Spinal cord (tissue), 10 donors: ENCODE results near the gene IDE. TPM values are rescaled to one million over a fixed set of nuclear protein-coding genes. Genes with fewer than 3 reads are reported as not detected.

Experiments
- DNase-seq, 6 donors: peaks; one replicate each; pipeline versions ENCODE4 v3.0.0 to v3.0.0-alpha.2; 2013 to 2015; ENCODE audit warnings: low spot score in 6 of 6, low read depth in 4 of 6
- H3K27ac ChIP-seq: one replicate; pipeline ENCODE4 v1.5.1; 2013; ENCODE audit warnings: low read depth, low read length, control low read depth
- H3K27me3 ChIP-seq: one replicate; pipeline ENCODE4 v1.6.1; 2013; ENCODE audit warnings: low read length; ENCODE audit not compliant: control insufficient read depth, insufficient read depth
- H3K36me3 ChIP-seq: one replicate; pipeline ENCODE4 v1.6.1; 2013; ENCODE audit warnings: low read length; ENCODE audit not compliant: control insufficient read depth, insufficient read depth
- H3K4me1 ChIP-seq: one replicate; pipeline ENCODE4 v1.6.1; 2013; ENCODE audit warnings: low read length; ENCODE audit not compliant: control insufficient read depth, insufficient read depth
- H3K4me3 ChIP-seq: one replicate; pipeline ENCODE4 v1.5.1; 2013; ENCODE audit warnings: low read depth, low read length, control low read depth
- H3K9me3 ChIP-seq: one replicate; pipeline ENCODE4 v1.6.1; 2013; ENCODE audit warnings: low read length; ENCODE audit not compliant: control insufficient read depth, insufficient read depth
- WGBS: methylation state at CpG from one replicate; pipeline ENCODE4 v1.1.5; 2013; ENCODE audit warnings: missing lambda C conversion rate; ENCODE audit not compliant: insufficient coverage; 5-methylcytosine and 5-hydroxymethylcytosine counted together
- polyA plus RNA-seq, 2 donors: library from polyadenylated mRNA; unstranded; fragments of 120-200 nt; gene quantifications; one replicate each; pipeline ENCODE4 v1.2.1, GENCODE V29; 2013; ENCODE audit not compliant: insufficient read length in 2 of 2
- total RNA-seq, 2 donors: library from RNA; depleted of rRNA in 1 of 2; stranded (reverse); fragments of 120-200 nt in 1 of 2; fragments of >200 nt in 1 of 2; gene quantifications; one replicate each; pipeline versions ENCODE4 v1.2.3 to v1.2.4, GENCODE V29; 2013 to 2014
- donor health status: healthy.

The IDE gene
- total and polyA plus RNA-seq, 4 donors = 16.0 to 30.1 (median 21.3) TPM

DNA sequence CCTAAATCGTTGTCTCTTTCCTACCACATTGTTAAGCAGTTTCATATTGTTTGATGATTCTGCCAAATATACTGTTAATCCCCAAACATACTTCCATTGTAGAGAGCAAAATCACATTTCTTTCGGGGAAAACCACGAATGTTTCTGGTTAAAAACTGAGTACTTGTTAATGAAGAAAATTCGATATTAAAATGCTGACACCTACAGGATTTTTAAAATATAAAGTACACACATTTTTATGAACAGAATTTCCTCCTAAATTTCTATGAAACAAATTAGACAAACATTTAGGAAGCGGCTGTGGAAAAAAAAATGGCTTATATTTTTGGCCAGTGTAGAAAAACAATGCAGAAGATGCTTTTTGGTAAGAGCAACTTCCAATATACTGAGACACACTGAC lies 68.8 kb downstream of the IDE start:
- WGBS = no CpG with 5 or more reads among the region's 5 CpGs
- Histone ChIP-seq H3K4me1 (no peaks in the 10 kb centered on the region), H3K9me3 (no peaks in the 10 kb centered on the region), H3K4me3 (no peak overlapping the region), H3K36me3 (peaks cover 19% of the 10 kb centered on the region), H3K27me3 (no peaks in the 10 kb centered on the region), H3K27ac (no peak overlapping the region)
- DNase-seq = no peak

DNA sequence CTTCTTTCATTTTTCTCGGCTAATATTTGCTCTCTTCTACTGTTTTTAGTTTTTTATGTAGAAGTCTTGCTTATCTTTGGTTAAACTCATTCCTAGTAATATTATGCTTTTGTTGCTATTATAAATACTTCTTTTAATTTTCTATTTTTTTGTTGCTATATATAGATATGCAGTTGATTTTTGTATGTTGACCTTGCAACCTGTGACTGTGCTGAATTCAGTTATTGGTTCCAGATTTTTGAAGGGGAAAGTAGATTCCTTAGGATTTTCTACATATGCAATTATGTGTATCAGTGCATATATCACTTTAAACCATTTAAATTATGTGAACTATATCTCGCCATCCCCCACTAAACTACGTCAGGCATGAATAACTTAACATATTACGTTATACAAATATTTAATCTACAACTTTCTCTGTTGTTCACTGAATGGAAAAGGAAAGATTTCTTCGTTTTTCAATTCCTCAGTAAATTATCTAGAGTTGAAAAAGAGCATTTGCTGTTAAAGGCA lies 71.5 kb downstream of the IDE start:
- H3K4me1 ChIP-seq = no peaks in the 10 kb centered on the region
- H3K4me3 ChIP-seq = no peak overlapping the region
- H3K36me3 ChIP-seq = peaks cover 10% of the 10 kb centered on the region
- no peaks in the 10 kb centered on the region for H3K27me3 ChIP-seq
- WGBS = no CpG with 5 or more reads among the region's 5 CpGs
- H3K27ac ChIP-seq = no peak overlapping the region
- no peaks in the 10 kb centered on the region for H3K9me3 ChIP-seq
- no peak for DNase-seq

- H3K27me3 ChIP-seq = no peaks in the 10 kb centered on the region
- H3K36me3 ChIP-seq = peaks cover 9% of the 10 kb centered on the region
- no peak overlapping the region for H3K4me3 ChIP-seq
- H3K9me3 ChIP-seq = no peaks in the 10 kb centered on the region
- no peak overlapping the region for H3K27ac ChIP-seq
- WGBS = no CpG with 5 or more reads among the region's 1 CpG
- H3K4me1 ChIP-seq = no peaks in the 10 kb centered on the region
- DNase-seq = no peak
Observed at GRCh38 chr10:92493362-92493761, 80.5 kb downstream of the IDE start.

GRCh38 chr10:92492748-92493240 lies 81.1 kb downstream of the IDE start:
- Histone ChIP-seq H3K4me1 (no peaks in the 10 kb centered on the region), H3K27ac (no peak overlapping the region), H3K9me3 (no peaks in the 10 kb centered on the region), H3K36me3 (peaks cover 14% of the 10 kb centered on the region), H3K27me3 (no peaks in the 10 kb centered on the region), H3K4me3 (no peak overlapping the region)
- WGBS = 98% methylated on average over 4 of the region's 6 CpGs
- DNase-seq = no peak

DNA sequence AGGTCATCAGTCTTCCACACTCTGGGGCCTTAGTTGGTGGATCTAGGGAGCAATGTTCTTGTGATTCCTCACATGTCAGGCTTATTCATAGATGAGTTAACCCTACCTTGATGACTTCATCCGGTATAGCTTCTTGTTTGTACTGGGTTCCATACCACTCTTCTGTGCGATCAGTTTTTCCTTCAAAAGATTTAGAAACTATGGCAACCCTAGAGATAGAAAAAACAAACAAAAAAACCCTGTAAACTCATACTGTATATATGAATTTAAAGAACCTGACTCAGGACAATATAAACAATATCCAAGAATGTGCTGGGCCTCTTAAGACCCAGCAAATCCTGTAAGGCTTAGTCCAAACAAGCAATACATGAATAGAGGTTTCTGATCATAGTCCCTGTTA lies 83.5 kb downstream of the IDE start:
- no peaks in the 10 kb centered on the region for H3K27me3 ChIP-seq
- no CpG with 5 or more reads among the region's 2 CpGs for WGBS
- DNase-seq = no peak

DNA sequence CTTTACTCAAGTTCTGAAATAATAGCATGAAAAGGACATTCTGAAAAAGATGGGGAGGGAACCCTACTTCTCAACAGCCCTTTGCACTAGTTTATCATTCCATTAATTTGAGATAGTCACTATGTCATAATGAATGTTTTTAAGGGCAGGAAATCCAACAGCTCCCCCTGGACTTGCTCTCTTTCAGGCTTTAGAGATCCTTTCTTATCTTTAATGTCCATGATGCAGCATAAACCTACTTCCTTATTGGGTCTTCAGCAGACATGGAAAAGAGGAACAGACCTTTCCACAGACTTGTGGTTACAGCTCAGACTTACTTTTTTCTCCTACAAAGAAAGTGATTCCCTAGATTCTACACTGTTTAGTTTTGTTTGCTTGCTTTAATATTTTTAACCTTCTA lies 87.3 kb downstream of the IDE start:
- H3K4me3 ChIP-seq = no peak overlapping the region
- peaks cover 39% of the 10 kb centered on the region for H3K36me3 ChIP-seq
- no peak overlapping the region for H3K27ac ChIP-seq
- H3K9me3 ChIP-seq = no peaks in the 10 kb centered on the region
- DNase-seq = no peak
- no peaks in the 10 kb centered on the region for H3K4me1 ChIP-seq
- H3K27me3 ChIP-seq = no peaks in the 10 kb centered on the region

More for the DNA sequence above, 83.5 kb downstream of the IDE start:
- Histone ChIP-seq H3K9me3 (no peaks in the 10 kb centered on the region), H3K4me3 (no peak overlapping the region), H3K27ac (no peak overlapping the region), H3K36me3 (peaks cover 22% of the 10 kb centered on the region), H3K4me1 (no peaks in the 10 kb centered on the region)

GRCh38 chr10:92483539-92483938 lies 90.4 kb downstream of the IDE start:
- no peak overlapping the region for H3K27ac ChIP-seq
- WGBS = 94% methylated on average over 4 of the region's 4 CpGs
- H3K4me1 ChIP-seq = no peaks in the 10 kb centered on the region
- peaks cover 32% of the 10 kb centered on the region for H3K36me3 ChIP-seq
- DNase-seq = no peak
- no peaks in the 10 kb centered on the region for H3K9me3 ChIP-seq
- no peaks in the 10 kb centered on the region for H3K27me3 ChIP-seq
- no peak overlapping the region for H3K4me3 ChIP-seq

DNA sequence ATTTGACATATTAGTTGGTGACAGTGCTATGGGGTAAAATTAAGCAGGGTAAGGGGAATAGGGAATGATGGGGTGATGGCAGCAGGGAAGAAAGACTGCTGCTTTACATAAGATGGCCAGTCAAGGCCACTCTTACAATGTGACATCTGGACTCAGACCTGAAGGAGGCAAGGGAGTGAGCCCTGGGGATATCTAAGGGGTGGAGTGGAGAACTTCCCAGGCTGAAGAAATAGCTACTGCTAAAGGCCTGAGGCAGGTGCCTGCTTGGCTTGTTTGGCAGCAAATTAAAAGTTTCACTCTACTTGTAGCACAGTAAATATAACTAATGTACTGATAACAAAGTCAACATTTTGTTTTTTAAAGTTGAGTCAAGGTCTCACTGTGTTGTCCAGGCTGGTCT lies 93.5 kb downstream of the IDE start:
- H3K4me3 ChIP-seq = no peak overlapping the region
- peaks cover 17% of the 10 kb centered on the region for H3K36me3 ChIP-seq
- H3K9me3 ChIP-seq = no peaks in the 10 kb centered on the region
- no peaks in the 10 kb centered on the region for H3K27me3 ChIP-seq
- no peaks in the 10 kb centered on the region for H3K4me1 ChIP-seq
- no peak for DNase-seq
- no peak overlapping the region for H3K27ac ChIP-seq

DNA sequence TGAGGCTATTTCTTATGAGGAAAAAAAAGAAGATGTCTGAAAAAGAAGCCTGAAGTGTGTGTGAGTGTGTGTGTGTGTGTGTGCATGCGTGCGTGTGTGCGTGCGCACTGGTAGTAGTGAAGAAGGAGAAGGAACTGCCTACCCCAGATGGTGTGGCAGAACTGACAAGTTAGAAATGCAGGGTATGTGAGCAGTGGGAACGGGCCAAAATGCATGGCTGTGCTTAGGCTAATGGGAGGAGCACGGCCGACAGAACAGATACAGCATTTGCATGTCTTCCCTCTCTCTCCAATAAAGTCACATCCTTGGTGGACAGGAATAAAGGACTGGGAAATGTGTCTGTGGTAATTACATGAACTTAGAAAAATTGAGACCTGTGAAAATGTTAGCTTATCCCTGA lies 94.3 kb downstream of the IDE start:
- Histone ChIP-seq H3K27ac (no peak overlapping the region), H3K4me3 (no peak overlapping the region), H3K9me3 (no peaks in the 10 kb centered on the region), H3K4me1 (no peaks in the 10 kb centered on the region), H3K36me3 (peaks cover 14% of the 10 kb centered on the region), H3K27me3 (no peaks in the 10 kb centered on the region)
- WGBS = 100% methylated on average over 3 of the region's 7 CpGs
- peak in 1 of 6 donors; percentile 57 for DNase-seq

- WGBS = 71% methylated on average over 1 of the region's 5 CpGs
Observed at GRCh38 chr10:92478536-92478935, 95.4 kb downstream of the IDE start.

More at GRCh38 chr10:92478536-92478935, 95.4 kb downstream of the IDE start:
- Histone ChIP-seq H3K27me3 (no peaks in the 10 kb centered on the region), H3K4me3 (no peak overlapping the region), H3K27ac (no peak overlapping the region), H3K4me1 (no peaks in the 10 kb centered on the region), H3K36me3 (peaks cover 9% of the 10 kb centered on the region), H3K9me3 (no peaks in the 10 kb centered on the region)
- DNase-seq = no peak
